OCI-LY7 (cell line): ENCODE results near the gene WNK2. TPM values are rescaled to one million over a fixed set of nuclear protein-coding genes. Genes with fewer than 3 reads are reported as not detected.
A peak's percentile ranks its signal among the peaks of the same experiment; 100 is the strongest.

ENCODE experiments used
- BruUV-seq: library from RNA; stranded (reverse); fragments of 400-500 nt; replicated peaks from 2 replicates; lab custom pipeline; 2021; lab: Mats Ljungman, UMichigan
- CTCF ChIA-PET: fragments of 300-600 bp; sonication (Branson Sonifier 250); formaldehyde crosslinking; loops from one replicate; lab custom pipeline; 2022; ENCODE audit warnings: antibody characterized with exemption; ENCODE audit not compliant: unreplicated experiment; lab: Charles Lee
- POLR2A ChIA-PET: fragments of 300-600 bp; sonication (Branson Sonifier 250); formaldehyde crosslinking; loops from one replicate; lab custom pipeline; 2022; ENCODE audit warnings: antibody characterized with exemption; lab: Charles Lee
- DNase-seq: peaks from one replicate; pipeline ENCODE4 v3.0.0-alpha.2; 2015; ENCODE audit warnings: low spot score
- H2AFZ ChIP-seq: fragments of 200-600 bp; sonication (generic), shearing (Covaris generic); 2 replicates; pipeline ENCODE4 v1.6.1; 2014; ENCODE audit warnings: mild to moderate bottlenecking, antibody characterized with exemption, low read length, moderate library complexity
- H3K27ac ChIP-seq: fragments of 200-600 bp; sonication (generic); 2 replicates; pipeline ENCODE4 v1.5.1; 2014; ENCODE audit warnings: mixed run types, low read depth, mild to moderate bottlenecking, moderate library complexity, low read length, inconsistent platforms; ENCODE audit not compliant: poor library complexity, severe bottlenecking
- H3K36me3 ChIP-seq: fragments of 200-600 bp; sonication (generic); 2 replicates; pipeline ENCODE4 v1.6.1; 2014; ENCODE audit warnings: mild to moderate bottlenecking, antibody characterized with exemption, low read length, moderate library complexity, mixed read lengths; ENCODE audit not compliant: insufficient read depth
- H3K4me1 ChIP-seq: fragments of 200-600 bp; sonication (generic); 2 replicates; pipeline ENCODE4 v1.5.1; 2014; ENCODE audit warnings: mild to moderate bottlenecking, low read length; ENCODE audit not compliant: insufficient read depth, poor library complexity, severe bottlenecking
- H3K4me2 ChIP-seq: fragments of 200-600 bp; sonication (generic); 2 replicates; pipeline ENCODE4 v1.6.1; 2014; ENCODE audit warnings: mild to moderate bottlenecking, low read length
- H3K4me3 ChIP-seq: fragments of 200-600 bp; sonication (generic); 2 replicates; pipeline ENCODE4 v1.5.1; 2014; ENCODE audit warnings: mild to moderate bottlenecking, low read depth, low read length; ENCODE audit not compliant: poor library complexity, severe bottlenecking
- H3K79me2 ChIP-seq: fragments of 200-600 bp; sonication (generic); 2 replicates; pipeline ENCODE4 v1.6.1; 2016; ENCODE audit warnings: low read depth, mild to moderate bottlenecking, low read length, moderate library complexity, mixed read lengths; ENCODE audit not compliant: insufficient read depth
- H3K9me2 ChIP-seq: fragments of 200-600 bp; sonication (generic); 2 replicates; pipeline ENCODE4 v1.6.1; 2016; ENCODE audit warnings: mild to moderate bottlenecking, low read length, mixed read lengths; ENCODE audit not compliant: insufficient read depth
- H3K9me3 ChIP-seq: fragments of 200-600 bp; sonication (generic); 2 replicates; pipeline ENCODE4 v1.6.1; 2014; ENCODE audit warnings: mild to moderate bottlenecking, mixed run types, low read length, mixed read lengths
- H4K20me1 ChIP-seq: fragments of 200-600 bp; sonication (generic); 2 replicates; pipeline ENCODE4 v1.6.1; 2014; ENCODE audit warnings: mild to moderate bottlenecking, antibody characterized with exemption, low read length, moderate library complexity, mixed read lengths; ENCODE audit not compliant: insufficient read depth
- CTCF ChIP-seq: fragments of 200-600 bp; sonication (generic); conservative IDR thresholded peaks from 2 replicates; pipeline ENCODE4 v1.5.1; 2014; ENCODE audit warnings: mild to moderate bottlenecking, antibody characterized with exemption, low read length, moderate library complexity, mixed read lengths
- EZH2phosphoT487 ChIP-seq: fragments of 200-600 bp; sonication (generic); IDR thresholded peaks from 2 replicates; pipeline ENCODE4 v1.6.1; 2018; ENCODE audit warnings: low read depth, borderline replicate concordance, mild to moderate bottlenecking, mixed run types, antibody characterized with exemption, low read length, moderate library complexity, mixed read lengths
- intact Hi-C: fragments of 100-400 bp; cut with micrococcal nuclease; formaldehyde crosslinking; loops from one replicate; pipeline ENCODE4 v1.10.0; 2022; ENCODE audit not compliant: unreplicated experiment
- total RNA-seq, 2 experiments: library from RNA; depleted of rRNA in 1 of 2; stranded (reverse); fragments of >200 nt in 1 of 2; shearing (Covaris generic) in 1 of 2; gene quantifications; 2 replicates each; pipeline ENCODE4 v1.2.3, GENCODE V29; 2014 to 2022

The WNK2 gene
- total RNA-seq, 2 experiments from 2014 or later = 142 to 194 TPM

GRCh38 chr9:93156475-93157008 lies 27.4 kb upstream of the WNK2 start:
- POLR2A ChIA-PET = interaction anchor here (0.9 kb wide), 1 partner anchor 13 kb away, joined by 3 read pairs; no protein-coding TSS in a partner anchor
- CTCF ChIA-PET = interaction anchor here (0.6 to 0.9 kb wide), 2 partner anchors 136 to 146 kb away, joined by 4 read pairs; no protein-coding TSS in a partner anchor

GRCh38 chr9:93159601-93160471 lies 24.1 kb upstream of the WNK2 start:
- no peaks in the 10 kb centered on the region for H3K79me2 ChIP-seq
- no peak overlapping the region for H3K27ac ChIP-seq
- no peaks in the 10 kb centered on the region for H3K9me2 ChIP-seq
- H3K9me3 ChIP-seq = no peaks in the 10 kb centered on the region
- ChIA-PET POLR2A (no interaction called here), CTCF (interaction anchor here (0.6 kb wide), 1 partner anchor 150 kb away, joined by 3 read pairs; no protein-coding TSS in a partner anchor)
- peak; percentile 84 for DNase-seq
- BruUV-seq = no TSS peak
- H3K4me2 ChIP-seq = peak overlapping the region; percentile 38; the same call in 1 of the 2 replicates
- no peaks in the 10 kb centered on the region for H4K20me1 ChIP-seq
- intact Hi-C loops = loop anchor here (1.0 to 10.0 kb wide), 5 partner anchors 101 to 406 kb away; partner anchors contain the start of genes FAM120A and FAM120AOS
- peak overlapping the region; percentile 46; the same call in 1 of the 2 replicates for H2AFZ ChIP-seq
- H3K4me1 ChIP-seq = peaks cover 8% of the 10 kb centered on the region
- TF ChIP-seq EZH2phosphoT487 (no peak), CTCF (peak; percentile 99)
- no peak overlapping the region for H3K4me3 ChIP-seq
- H3K36me3 ChIP-seq = no peaks in the 10 kb centered on the region

More at GRCh38 chr9:93156475-93157008, 27.4 kb upstream of the WNK2 start:
- Histone ChIP-seq H3K9me2 (no peaks in the 10 kb centered on the region), H3K4me2 (no peak overlapping the region), H3K36me3 (no peaks in the 10 kb centered on the region), H3K4me1 (peaks cover 21% of the 10 kb centered on the region), H3K4me3 (no peak overlapping the region), H3K9me3 (no peaks in the 10 kb centered on the region), H3K79me2 (no peaks in the 10 kb centered on the region), H3K27ac (no peak overlapping the region), H2AFZ (no peak overlapping the region), H4K20me1 (no peaks in the 10 kb centered on the region)
- TF ChIP-seq CTCF (no peak), EZH2phosphoT487 (no peak)
- intact Hi-C loops = loop anchor here (5.0 kb wide), 1 partner anchor 296 kb away; the partner anchor contains the start of genes FAM120A and FAM120AOS
- BruUV-seq = no TSS peak
- no peak for DNase-seq
